ENCODE data around the gene TIAM1.

- TF ChIP-seq, protein P1, sequence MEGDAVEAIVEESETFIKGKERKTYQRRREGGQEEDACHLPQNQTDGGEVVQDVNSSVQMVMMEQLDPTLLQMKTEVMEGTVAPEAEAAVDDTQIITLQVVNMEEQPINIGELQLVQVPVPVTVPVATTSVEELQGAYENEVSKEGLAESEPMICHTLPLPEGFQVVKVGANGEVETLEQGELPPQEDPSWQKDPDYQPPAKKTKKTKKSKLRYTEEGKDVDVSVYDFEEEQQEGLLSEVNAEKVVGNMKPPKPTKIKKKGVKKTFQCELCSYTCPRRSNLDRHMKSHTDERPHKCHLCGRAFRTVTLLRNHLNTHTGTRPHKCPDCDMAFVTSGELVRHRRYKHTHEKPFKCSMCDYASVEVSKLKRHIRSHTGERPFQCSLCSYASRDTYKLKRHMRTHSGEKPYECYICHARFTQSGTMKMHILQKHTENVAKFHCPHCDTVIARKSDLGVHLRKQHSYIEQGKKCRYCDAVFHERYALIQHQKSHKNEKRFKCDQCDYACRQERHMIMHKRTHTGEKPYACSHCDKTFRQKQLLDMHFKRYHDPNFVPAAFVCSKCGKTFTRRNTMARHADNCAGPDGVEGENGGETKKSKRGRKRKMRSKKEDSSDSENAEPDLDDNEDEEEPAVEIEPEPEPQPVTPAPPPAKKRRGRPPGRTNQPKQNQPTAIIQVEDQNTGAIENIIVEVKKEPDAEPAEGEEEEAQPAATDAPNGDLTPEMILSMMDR (IDR thresholded peaks at IDR 0.05), result no peak
- no peak for TF ChIP-seq ZFX (IDR thresholded peaks at IDR 0.05; ENCODE audit: borderline replicate concordance)
Measured at GRCh38 chr21:31092832-31093625, 251.0 kb downstream of the TIAM1 start.
